ENCODE results near the gene CTNNA2.

- TF ChIP-seq CTCF (IDR thresholded peaks at IDR 0.05) (no peak), EZH2phosphoT487 (IDR thresholded peaks at IDR 0.05) (no peak)
These were observed 789.1 kb downstream of the CTNNA2 start for GRCh38 chr2:80302001-80302313.

Measured in neural progenitor cell (in vitro differentiated cells).